GM19025 (cell line): ENCODE data around the gene ROCK2.

Experiments used
- ATAC-seq: cut with Tn5 transposase; IDR thresholded peaks from one replicate; pipeline ENCODE4 v1.9.1; 2021; ENCODE audit warnings: mild to moderate bottlenecking, low read depth, moderate library complexity; ENCODE audit not compliant: unreplicated experiment

Gene ROCK2

GRCh38 chr2:11368059-11368572 lies 23.7 kb upstream of the ROCK2 start:
- ATAC-seq, result no peak

- ATAC-seq, result no peak
Measured at GRCh38 chr2:11367170-11367730, 22.8 kb upstream of the ROCK2 start.

- ATAC-seq, result no peak
Measured at GRCh38 chr2:11366326-11366741, 21.9 kb upstream of the ROCK2 start.

- ATAC-seq, result no peak
Measured at GRCh38 chr2:11365096-11365879, 20.9 kb upstream of the ROCK2 start.

- ATAC-seq, result no peak
Measured at GRCh38 chr2:11364565-11364887, 20.1 kb upstream of the ROCK2 start.

GRCh38 chr2:11363868-11364564 lies 19.6 kb upstream of the ROCK2 start:
- no peak for ATAC-seq

GRCh38 chr2:11359865-11360264 lies 15.4 kb upstream of the ROCK2 start:
- no peak for ATAC-seq

GRCh38 chr2:11357428-11357972 lies 13.1 kb upstream of the ROCK2 start:
- no peak for ATAC-seq

GRCh38 chr2:11356764-11357163 lies 12.3 kb upstream of the ROCK2 start:
- ATAC-seq, result no peak

GRCh38 chr2:11355194-11356053 lies 11.0 kb upstream of the ROCK2 start:
- ATAC-seq, result no peak

- no peak for ATAC-seq
Measured at GRCh38 chr2:11354363-11355154, 10.1 kb upstream of the ROCK2 start.

GRCh38 chr2:11352781-11353537 lies 8.5 kb upstream of the ROCK2 start:
- no peak for ATAC-seq

- ATAC-seq, result no peak
Measured at GRCh38 chr2:11348209-11348749, 3.8 kb upstream of the ROCK2 start.

GRCh38 chr2:11347403-11347959 lies 3.0 kb upstream of the ROCK2 start:
- ATAC-seq, result no peak

GRCh38 chr2:11346023-11346482 lies 1.6 kb upstream of the ROCK2 start:
- no peak for ATAC-seq

GRCh38 chr2:11344956-11345677 lies 681 bp upstream of the ROCK2 start:
- peak; percentile 33 for ATAC-seq

GRCh38 chr2:11343650-11344341 lies 640 bp downstream of the ROCK2 start:
- ATAC-seq, result peak; percentile 25
